NCI-H187 (cell line): Measurements from ENCODE around the gene PUDP.

Experiments
- DNase-seq, 2 experiments: peaks; one replicate each; lab custom pipeline; 2025; lab: John Stamatoyannopoulos, UW

Gene PUDP

DNA sequence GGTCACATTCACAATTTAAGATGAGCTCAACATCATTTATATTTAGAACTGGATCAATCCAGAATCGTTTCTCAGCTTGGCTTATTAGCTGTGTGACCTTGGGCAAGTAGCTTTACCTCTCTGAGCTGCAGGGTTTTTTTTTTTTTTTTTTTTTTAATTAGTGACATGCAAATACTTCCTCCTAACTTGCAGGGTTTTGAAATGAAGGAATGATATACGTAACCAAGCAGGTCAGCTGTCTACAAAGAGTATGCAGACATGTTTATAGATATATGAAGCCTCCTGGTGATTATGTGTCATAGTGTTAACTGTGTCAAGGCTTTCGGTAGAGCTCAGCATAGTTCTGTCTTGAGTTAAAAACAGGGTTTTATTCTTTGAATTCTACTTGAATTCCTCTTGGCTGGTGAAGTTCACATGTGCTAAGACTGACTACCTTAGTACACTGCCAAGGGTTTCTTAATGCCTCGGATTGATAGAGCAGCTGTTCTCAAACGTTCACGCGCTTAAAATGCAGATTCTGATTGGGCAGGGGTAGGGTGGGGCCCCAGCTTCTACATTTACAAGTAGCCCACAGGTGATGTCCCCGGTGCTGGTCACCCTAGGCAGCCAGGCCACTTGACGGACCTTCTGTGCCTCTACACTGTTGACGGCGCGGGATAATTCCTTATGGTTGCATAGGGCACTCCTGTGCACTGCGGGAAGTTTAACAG lies 1.1 kb downstream of the PUDP start:
- no peak for DNase-seq

DNA sequence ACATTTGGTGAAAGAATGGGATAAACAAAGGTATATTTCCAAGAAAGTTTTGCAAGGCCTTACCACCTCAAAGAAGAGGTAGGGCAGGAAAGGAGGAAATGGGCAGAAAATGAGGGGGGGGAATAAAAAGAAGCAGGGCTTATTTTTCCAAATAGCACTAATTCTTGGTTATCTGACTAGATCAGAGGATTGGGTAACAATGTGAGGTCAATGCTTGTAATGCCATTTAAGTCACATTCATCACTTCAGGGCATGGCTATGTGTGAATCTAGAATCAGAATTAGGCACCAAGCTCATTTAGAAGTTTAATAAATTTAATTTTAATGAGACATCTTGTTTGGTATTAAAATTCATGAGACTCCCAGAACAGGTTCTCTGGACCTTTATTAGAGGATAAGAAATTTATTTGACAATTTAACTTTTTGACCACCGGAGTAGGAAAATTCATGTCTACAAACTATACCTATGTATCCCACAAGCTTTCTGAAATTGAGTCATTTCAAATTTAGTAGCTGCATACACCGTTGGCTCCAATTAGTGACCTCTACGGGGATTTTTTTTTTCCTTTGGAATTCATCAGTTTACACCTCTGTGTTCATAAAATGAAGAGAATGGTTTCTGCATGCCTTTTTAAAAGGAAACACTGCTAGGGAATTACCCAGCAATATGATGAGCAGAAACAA lies 1.8 kb downstream of the PUDP start:
- no peak for DNase-seq

DNA sequence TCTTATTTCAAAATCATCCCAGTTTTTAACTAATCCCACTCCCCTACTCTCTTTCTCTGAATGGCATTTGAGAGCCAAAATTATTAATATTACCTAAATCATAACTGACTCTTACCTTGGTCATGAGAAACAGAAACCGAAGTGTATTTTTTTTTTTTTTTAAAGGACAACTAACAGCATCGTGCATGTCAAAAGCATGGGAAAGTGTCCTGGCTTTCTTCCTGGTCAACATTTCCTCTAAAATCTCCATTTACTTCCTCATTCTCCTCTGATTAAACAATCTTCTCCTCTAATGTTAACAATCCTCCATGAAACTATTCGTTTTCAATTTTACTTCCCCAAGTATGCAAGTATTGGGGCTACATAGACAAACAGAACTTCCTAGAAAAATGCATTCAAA lies 2.5 kb downstream of the PUDP start:
- DNase-seq = no peak

DNA sequence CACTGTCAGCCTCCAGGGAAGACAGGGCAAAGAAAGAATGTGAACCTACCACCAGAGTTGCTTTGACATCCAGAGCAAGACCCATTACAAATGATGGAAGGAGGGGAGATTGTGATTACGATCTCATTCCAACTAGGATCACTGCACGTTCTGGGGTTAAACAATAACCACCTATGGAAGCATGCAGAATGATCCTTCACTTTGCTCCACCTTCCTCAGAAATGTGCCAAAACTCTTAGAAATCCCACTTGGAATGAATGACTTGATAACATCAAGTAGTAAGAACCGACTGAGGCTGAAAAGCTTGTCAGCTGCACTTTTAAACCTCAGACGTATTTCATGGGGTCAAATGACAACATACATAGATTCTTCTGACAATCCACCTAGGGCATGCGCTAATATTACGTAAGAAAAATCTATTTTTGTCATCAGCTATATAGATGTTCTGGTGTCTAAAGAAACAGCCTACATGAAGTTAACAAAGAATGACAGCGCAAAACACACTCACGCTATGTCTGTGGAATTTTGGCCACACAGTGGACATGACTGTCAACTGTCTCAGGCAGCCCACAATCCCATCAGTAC lies 3.9 kb downstream of the PUDP start:
- DNase-seq = no peak

DNA sequence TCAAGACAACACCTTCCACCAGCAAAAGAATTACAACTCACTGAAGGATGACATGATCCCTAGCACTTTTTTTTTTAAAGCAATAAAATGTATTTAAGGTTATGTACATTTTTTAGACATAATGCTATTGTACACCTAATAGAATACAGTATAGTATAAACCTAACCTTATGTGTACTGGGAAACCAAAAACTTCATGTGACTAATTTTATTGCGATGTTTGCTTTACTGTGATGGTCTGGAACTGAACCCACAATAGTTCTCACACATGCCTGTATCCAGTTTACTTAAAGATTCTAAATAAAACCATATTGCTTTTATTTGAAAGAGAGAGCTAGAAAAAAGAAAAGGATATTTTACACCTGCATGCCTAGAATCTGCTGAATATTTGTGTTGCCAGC lies 4.9 kb downstream of the PUDP start:
- no peak for DNase-seq

DNA sequence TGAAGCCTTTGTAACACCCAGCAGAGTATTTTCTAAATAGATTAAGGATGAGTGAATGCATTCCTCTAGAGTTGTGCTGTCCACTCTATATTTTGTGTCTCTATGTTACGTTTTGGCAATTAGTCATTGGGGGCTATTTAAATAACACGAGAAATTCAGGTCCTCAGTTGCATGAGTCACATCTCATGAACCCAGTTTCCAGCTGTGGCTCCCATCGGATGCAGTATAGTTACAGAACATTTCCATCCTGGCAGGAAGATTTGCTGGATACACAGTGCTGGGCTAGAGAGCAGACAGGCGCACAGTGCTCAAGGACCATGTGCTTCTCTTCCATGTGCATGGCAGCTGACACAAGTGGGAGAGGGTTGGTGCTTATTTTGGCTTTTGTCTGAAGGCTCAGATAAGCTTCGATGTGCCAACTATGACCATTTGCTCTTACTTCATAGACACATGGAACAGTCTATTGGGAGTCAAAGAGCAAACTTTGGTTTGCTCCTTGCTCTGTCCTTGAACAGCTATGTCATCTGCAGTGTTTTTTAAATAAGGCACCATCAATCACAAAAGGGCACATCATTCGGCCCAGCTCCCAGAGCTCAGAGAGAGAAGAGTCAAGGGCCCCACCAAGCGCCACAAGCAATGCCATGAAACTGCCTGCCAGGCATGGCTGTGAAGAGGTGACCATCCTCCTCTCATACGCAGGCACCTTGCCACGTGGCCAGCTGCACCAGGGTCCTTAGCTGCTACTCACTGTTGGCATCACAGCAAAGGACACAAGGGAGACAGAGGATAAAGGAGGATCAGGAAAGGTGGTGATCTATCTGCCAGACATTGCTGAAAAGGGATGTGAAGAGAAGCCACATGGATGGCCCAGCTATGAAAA lies 8.5 kb downstream of the PUDP start:
- no peak for DNase-seq

DNA sequence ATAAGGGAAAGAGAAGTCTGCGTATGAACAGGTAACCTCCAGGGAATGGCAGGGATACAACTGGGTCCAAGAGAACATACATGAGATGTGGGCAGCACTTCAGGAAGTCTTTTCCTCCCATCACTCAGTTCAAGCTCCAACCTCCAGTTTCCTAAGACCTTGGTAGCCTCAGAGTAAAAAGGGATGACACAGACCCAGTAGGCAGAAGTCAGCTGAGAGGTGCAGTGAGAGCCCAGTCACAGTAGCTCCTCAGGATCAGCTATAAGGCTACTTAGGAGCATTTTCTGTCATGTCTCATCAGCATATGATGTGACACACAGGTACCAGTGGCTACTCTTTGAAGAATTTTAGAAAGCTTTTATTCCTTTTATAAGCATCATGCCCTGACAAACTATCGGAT lies 13.0 kb downstream of the PUDP start:
- no peak for DNase-seq

DNA sequence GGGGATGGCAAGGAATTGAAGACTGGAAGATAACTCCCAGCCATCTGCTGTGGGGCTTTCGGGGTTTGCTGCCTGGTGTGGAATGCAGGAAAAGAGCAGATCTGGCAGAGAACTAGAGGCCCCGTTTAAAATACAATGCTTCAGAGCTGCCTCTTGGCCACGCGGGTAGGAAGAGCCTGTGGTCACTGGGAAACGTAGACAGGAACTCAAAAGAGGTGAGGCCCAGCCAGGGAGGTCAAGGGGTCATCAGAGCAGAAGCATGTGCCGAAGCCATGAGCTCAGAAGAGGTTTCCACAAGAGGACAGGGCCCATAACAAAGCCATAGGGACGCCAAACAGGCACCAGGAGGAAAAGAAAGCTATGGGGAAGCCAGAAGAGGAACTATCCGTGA lies 14.9 kb downstream of the PUDP start:
- DNase-seq = no peak

DNA sequence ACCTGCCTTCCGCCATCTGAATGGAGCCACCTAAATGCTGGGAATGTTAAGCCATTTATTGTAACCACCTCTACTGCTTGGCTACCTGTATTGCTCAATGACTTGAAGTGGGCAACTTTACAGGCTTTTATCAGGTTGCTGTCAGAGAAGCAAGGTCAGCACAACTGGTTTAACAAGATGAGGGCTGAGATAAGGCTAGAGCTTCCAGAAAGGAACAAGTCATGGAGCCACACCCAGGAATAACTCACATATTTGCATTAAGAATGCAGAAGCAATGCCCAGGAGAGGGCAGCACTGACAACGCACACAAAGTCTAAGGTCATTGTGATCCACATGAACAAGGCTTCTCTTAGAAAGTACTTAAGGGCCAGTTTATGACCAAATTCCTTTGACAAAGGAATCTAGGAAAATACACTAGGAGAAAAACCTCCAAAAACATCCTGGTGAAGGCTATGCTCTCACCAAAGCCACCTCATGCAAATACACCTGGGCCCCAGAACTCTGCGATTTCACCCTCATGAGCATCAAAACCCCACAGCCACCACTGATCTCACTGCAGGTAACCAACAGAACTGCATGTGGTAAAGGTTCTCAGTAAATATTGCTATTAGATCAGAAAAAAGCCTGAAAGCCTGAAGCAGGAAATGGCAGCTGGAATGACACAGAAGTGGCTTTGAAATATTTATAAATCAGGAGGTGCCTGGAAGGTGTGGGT lies 15.5 kb downstream of the PUDP start:
- peak in 1 of 2 experiments; percentile 1 for DNase-seq

DNA sequence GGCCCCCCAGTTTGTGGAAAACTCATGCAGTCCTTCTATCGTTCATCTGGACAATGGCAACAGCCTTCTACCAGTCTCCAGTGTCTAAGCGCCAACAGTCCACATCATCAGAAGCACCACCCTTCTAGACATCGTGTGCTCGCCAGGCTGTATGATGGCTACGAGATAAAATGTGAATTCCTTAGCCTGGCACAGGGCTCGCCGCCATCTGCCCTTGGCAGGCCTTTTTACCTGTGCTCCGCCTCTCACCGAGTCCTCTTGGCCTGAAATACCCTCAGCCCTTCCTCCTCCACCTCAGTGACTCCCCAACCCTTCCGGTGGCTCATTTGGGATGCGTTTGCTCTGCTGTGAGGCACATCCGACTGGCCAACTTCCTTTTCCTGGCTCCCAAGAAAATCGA lies 16.3 kb downstream of the PUDP start:
- no peak for DNase-seq

DNA sequence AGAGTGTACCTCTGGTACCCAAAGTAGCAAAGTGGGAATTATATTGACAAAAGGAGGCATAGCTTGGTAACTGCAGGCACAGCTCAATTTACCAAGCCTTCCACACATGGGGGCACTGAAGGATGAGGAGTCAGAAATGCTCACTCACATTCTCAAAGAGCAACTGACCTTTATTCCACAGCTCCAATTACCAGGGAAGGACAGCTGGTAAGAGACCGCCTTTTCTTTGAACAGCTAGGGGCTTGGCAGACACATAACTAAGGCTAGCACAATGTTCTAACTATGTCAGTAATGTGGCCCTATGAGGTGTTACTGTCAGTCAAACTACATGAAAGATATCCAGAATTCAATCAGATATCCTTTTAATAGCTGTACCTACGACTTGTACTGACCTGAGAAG lies 20.9 kb downstream of the PUDP start:
- no peak for DNase-seq

DNA sequence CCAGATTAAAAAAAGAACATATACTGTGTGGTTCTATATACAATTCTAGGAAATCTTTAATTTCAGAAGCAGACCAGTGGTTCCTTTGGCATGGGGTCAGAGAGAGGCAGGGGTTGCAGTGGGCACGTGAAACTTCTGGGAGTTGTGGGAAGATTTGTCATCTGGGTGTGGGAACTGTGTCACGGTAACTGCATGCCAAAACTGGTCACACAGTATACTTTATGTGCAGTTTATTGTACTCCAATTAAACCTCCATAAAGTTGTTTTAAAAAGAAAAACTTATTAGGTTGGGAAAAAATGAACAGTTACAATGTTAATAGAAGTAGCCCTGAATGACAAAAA lies 27.1 kb downstream of the PUDP start:
- no peak for DNase-seq

DNA sequence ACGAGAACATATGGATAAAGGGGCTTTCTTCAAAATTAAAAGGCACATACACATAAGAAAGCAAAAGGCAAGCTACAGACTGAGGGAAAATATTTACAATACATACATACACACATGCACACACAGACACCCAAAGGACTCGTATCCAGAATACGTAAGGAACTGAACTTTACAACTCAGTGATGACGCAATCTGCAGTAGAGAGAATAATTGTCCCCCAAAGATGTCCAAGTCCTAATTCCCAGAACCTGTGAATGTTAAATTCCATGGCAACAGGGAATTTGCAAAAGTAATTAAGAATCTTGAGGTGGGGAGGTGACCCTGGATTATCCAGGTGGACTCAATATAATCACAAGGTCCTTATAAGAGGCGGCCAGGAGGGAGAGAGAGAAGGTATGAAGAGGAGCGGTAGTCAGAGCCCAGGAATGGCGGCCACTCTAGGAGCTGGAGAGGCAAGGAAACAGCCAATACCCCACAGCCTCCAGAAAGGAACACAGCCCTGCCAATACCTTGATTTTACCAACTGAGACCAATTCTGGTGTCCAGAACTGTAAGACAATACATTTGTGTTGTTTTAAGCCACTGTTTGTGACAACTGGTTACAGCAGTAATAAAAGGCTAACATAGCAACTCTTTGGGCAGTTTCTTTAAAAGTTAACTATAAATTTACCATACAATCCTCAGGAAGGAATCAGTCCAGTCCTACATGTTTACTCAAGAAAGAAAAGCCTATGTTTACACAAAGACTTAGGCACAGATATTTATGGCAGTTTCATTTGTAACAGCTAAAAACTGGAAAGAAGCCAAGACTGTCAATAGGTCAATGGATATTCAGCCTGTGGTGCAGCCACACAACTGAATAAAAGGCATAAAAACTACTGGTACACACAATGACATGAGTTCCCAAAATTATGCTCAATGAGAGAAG lies 27.7 kb downstream of the PUDP start:
- no peak for DNase-seq

DNA sequence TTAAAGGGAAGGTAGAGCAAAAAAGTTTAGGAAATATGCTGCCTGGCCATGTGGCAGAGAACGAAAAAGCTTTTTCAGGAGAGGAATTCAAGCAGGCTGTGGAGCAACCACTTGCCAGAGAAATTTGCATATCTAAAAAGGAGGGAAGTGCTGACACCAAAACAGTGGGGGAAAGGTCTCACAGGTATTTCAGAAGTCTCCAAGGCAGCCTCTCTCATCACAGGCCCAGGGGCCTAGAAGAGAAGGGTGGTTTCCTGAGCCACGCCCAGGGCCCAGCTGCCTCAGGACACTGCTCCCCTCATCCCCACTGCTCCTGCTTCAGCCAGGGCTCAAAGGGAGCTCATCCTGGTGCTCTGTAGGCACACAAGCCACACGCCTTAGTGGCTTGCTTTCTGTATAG lies 30.4 kb downstream of the PUDP start:
- no peak for DNase-seq

DNA sequence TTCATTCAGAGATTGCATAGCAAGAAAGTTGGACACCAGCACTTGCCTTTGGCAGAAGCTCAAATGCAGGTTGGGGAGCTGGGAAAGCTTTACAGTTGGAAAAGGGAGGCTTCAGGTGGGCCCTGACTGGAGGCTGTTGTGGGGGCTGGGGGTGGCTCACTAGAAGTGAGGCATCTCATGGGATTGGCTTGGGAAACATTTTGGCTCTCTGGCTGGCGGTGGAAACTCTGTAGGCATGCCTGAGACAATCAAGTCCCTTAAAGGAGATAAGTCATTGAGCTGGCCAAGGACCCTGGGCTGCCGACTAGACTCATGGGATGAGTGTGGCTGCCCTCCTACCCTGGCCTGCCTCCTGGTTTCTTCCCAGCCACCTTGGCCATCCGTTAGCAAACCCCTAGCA lies 31.9 kb downstream of the PUDP start:
- DNase-seq = no peak

DNA sequence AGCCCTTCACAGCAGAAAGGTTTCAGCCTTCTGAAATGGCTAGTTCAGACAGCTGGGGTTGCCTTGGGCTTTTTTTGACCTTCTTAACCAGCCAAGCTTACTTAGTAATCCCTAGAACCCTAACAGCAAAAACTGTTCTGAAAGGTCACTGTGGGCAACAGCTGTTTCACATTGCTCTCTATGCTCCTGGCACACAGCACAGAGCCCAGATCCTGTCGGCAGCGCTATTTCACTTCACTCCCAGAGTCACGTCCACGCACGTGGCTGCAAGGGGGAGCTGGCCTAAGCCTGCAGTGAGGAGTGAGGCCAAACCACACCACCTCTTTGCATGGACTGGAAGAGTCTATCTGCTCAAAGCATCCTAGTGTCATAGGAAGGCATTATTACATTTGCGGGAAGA lies 32.4 kb downstream of the PUDP start:
- no peak for DNase-seq

DNA sequence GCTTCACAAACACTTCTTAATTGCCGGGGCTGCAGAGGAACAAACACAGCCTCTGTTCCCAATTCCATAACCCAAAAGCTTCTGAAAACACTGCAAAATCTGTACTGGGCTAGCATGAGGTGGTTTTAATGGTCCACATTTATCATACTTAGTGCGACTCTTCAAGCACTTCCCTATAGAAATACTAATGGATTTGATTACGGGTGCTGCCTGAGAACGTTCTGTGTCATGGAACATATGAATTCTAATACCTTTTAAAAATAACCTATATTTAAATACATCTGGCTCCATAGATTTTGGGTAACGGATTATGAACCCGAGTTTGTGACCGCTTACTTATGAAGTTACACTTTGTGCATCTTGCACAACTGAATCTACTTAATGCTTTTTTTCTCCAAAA lies 35.9 kb downstream of the PUDP start:
- no peak for DNase-seq

DNA sequence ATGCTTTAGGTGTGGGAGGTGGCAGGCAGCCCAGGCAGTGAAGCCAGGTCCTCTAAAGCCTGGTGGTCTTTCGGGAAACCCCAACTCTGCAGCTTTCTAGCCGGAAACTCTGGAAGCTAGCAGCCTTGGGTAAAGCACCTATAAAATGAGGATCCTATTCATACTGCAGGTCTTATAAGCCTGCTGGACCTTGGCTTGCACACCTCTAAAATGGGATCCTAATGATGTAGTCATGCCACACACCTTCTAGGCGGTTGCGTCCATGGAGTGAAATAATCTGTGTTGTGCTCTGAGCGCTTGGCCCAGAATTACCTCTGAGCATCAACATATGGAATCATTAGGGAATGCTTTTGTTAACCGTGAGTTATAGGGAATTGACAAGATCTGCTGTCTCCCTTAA lies 36.4 kb downstream of the PUDP start:
- DNase-seq = no peak

DNA sequence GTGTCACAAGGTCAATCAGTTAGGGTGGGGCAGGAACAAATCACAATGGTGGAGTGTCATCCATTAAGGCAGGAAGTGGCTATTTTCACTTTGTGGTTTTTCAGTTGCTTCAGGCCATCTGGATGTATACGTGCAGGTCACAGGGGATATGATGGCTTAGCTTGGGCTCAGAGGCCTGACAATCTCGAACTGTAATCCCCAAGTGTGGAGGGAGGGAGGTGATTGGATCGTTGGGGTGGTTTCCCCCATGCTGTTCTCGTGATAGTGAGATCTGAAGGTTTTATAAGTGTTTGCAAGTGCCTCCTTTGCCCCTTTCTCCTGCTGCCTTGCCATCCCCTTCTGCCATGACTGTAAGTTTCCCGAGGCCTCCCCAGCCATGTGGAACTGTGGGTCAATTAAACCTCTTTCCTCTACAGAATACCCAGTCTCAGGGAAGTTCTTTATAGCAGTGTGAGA lies 37.1 kb downstream of the PUDP start:
- DNase-seq = no peak

DNA sequence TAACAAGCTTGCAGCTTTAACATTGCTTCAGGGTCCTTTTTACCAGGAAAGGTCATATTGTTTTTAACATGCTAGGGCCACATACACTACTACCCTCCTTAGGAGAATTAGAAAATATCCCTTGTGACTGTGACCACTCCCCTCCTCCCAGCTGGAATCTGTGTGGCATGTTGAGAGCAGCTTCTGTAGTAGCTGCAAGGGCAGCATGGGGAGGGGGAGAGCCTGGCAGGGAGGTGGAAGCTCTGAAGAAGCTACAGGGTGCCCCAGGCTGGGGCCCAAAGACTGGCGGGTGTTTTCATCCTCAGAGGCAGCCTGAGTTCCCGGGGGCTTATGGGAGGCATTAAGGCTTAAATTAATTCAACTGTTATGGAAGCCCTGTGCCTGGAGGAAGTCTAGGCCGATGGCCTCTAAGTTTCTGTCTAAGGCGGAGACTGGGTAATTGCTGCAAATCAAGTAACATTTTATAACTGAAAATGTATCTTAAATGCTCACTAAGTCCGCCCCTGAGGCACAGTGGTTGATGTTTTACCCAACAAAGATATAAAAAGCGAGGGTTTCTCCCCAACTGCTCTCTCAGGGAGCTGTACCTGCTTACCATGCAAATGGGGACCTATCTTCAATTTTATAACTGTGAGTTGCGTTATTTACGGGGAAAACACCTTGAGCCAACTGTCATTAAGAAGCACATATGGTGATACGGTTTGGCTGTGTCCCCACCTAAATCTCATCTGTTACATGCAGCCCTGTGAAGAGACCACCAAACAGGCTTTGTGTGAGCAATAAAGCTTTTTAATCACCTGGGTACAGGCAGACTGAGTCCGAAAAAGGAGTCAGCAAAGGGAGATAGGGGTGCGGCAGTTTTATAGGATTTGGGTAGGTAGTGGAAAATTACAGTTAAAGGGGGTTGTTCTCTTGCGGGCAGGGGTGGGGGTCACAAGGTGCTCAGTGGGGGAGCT lies 37.8 kb downstream of the PUDP start:
- DNase-seq = no peak
